LNCAP (cell line): ENCODE measurements around the gene TMEM132C.

ENCODE experiments used
- TF ChIP-seq, protein P1 (sequence below): fragments of 450-650 bp; IDR thresholded peaks from 2 replicates; pipeline ENCODE4 v1.5.1; 2017; ENCODE audit warnings: mild to moderate bottlenecking

The TMEM132C gene

DNA sequence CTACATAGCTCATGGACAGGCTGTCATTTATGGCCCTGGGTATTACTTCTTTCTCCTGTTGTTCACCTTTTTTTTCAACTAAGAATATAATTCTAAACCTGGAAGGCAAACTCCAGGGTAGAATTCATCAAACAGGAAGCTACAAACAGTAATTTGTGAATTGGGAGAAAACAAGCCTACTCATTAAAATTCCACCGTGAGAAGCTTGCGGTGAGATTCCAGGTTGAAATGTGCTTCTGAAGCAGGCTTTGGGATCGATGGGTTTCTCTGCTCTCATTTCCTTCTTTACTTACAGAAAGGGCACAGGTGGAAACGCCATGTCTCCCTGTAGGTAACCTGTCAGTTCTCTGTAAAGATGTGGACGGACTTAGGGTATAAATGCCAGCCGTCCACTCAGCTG is 257.5 kb downstream of the TMEM132C start:
- TF ChIP-seq, protein P1, sequence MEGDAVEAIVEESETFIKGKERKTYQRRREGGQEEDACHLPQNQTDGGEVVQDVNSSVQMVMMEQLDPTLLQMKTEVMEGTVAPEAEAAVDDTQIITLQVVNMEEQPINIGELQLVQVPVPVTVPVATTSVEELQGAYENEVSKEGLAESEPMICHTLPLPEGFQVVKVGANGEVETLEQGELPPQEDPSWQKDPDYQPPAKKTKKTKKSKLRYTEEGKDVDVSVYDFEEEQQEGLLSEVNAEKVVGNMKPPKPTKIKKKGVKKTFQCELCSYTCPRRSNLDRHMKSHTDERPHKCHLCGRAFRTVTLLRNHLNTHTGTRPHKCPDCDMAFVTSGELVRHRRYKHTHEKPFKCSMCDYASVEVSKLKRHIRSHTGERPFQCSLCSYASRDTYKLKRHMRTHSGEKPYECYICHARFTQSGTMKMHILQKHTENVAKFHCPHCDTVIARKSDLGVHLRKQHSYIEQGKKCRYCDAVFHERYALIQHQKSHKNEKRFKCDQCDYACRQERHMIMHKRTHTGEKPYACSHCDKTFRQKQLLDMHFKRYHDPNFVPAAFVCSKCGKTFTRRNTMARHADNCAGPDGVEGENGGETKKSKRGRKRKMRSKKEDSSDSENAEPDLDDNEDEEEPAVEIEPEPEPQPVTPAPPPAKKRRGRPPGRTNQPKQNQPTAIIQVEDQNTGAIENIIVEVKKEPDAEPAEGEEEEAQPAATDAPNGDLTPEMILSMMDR: no peak

DNA sequence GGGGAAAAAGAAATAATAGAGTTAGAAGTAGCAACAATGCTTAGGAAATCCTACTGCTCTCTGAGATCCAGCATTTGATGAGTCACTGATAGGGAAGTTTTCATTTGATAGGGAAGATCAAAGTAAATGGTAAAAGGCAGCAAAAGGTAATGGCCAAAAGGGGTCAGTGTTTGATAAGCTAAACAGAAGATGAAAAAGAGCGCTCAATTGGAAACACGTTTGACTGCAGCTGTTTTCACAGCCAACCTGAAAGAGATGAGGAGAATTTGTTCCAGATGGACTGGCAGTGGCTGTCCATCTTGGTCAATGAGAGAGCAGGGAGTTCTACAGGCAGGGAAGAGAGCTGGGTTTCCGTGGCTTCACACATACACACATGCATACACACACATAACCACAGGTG is 264.2 kb downstream of the TMEM132C start:
- TF ChIP-seq, protein P1: no peak

DNA sequence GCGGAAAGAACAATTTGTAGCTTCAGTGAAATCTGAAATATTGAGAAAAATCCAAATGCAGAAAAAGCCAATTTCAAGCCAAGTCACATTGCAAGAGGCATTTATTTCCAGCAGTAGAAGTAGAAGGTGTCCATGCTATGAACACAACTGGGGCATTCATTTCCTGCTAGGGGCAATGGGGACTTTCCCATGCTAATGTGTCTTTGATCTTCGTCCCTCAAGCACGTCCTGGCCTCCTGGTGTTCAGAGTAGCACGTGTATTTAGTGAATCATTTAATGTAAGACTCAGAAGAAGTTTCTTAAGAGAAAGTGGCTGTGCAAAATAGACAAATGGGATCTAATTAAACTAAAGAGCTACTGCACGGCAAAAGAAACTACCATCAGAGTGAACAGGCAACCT is 267.9 kb downstream of the TMEM132C start:
- TF ChIP-seq, protein P1: no peak

DNA sequence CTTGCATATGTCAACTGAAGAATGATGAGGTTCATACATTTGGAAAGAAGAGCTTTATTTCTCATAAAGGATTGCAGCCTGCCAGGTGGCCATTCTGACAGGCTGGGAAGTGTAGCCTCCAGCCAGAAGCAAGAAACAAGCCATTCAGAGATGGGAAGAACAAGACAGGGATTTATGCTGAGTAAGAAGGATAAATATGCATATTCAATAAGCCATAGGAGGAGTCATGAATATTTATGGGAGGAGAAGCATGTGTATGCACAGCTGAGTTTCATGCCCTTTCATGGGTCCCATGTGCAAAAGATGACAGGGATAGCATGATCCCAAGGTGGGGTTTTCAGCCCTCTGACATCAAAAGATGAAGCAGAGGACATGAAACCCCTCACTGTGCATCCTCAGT is 269.8 kb downstream of the TMEM132C start:
- TF ChIP-seq, protein P1: no peak

DNA sequence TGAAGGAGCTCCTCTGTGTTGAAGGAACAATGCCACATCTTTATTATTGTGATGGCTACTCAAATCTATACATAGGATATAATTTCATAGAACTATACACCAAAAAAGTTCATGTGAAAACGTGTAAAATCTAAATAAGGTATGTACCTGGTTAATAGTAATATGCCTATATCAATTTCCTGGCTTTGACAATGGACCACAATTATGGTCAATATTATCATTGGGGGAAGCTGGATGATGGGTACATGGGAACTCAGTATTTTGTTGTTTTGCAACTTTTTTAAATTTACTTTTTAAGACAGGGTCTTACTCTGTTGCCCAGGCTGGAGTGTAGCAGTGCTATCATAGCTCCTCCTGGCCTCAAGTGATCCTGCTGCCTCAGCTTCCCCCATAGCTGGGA is 270.7 kb downstream of the TMEM132C start:
- TF ChIP-seq, protein P1: no peak

DNA sequence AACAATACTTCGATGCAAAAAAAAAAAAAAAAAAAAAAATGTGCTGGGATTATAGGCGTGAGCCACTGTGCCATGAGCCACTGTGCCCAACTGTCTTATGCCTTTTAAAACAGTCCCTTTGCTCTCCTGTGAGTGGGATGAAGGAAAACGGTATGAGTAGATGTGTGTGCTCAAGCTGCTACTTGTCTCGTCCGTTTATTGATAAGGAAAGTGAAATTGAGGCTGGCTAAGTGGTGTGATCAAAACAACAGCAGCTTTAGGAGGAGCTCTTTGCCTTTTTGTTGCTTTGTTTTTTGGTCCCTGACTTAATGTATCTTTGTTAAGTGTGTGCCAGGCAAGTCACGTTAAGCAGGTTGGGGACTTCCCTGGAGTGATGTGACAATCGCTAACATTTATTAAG is 275.9 kb downstream of the TMEM132C start:
- TF ChIP-seq, protein P1: no peak

DNA sequence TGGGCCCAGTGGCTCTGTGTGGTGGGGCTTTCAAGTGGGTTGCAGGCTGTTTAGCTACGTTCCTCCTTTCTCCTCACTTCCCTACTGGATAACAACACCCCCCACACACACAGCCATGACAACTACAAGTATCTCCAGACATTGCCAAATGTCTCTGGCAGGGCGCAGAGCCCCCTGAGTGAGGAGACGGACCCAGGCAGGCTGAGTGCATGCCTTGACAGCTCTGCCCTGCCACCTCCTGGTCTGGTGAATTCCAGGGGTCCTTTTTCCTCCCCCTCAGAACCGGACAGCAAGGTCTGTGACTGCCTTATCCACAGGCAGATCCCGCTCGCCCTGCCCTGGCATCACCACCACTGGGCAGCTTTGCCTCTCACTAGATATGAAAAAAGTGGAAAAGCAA is 276.5 kb downstream of the TMEM132C start:
- TF ChIP-seq, protein P1: no peak

DNA sequence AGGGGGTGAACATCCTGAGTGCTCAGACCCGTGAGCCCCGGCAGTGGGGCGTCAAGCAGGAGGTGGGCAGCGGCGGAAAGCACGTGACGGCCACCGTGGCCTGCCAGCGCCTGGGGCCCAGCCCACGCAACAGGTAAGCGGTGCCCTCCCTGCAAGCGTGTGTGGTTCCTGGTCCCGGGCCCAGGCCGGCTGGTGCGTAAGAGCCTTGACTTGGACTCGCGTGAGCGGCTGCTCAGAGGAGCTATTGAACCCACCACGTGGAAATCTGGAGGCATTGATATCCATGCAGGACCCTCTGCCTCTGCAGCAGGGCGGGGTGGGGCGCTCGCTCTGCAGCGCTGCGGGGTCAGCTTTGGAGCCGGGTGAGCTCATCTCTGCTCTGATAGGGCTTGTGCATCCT is 277.0 kb downstream of the TMEM132C start:
- TF ChIP-seq, protein P1: no peak
